ENCODE results near the gene LYST.
A peak's percentile ranks its signal among the peaks of the same experiment; 100 is the strongest.

Gene LYST

GRCh38 chr1:235876402-235876841 is 9.7 kb upstream of the LYST start:
- Histone ChIP-seq H3K9me3 (ENCODE audit: control insufficient read depth, insufficient read depth, low read length) (no peaks in the 10 kb centered on the region), H3K4me1 (ENCODE audit: insufficient read depth, low read length) (no peaks in the 10 kb centered on the region), H3K36me3 (ENCODE audit: insufficient read depth, low read length) (no peaks in the 10 kb centered on the region), H3K9ac (ENCODE audit: low read depth, low read length) (no peak overlapping the region)

GRCh38 chr1:235875036-235875597 is 8.4 kb upstream of the LYST start:
- no peaks in the 10 kb centered on the region for H3K4me1 ChIP-seq (ENCODE audit: insufficient read depth, low read length)
- H3K9ac ChIP-seq (ENCODE audit: low read depth, low read length): no peak overlapping the region
- H3K36me3 ChIP-seq (ENCODE audit: insufficient read depth, low read length): no peaks in the 10 kb centered on the region
- H3K9me3 ChIP-seq (ENCODE audit: control insufficient read depth, insufficient read depth, low read length): no peaks in the 10 kb centered on the region

- Histone ChIP-seq H3K4me1 (ENCODE audit: insufficient read depth, low read length) (no peaks in the 10 kb centered on the region), H3K36me3 (ENCODE audit: insufficient read depth, low read length) (no peaks in the 10 kb centered on the region), H3K9me3 (ENCODE audit: control insufficient read depth, insufficient read depth, low read length) (no peaks in the 10 kb centered on the region)
These were observed 7.6 kb upstream of the LYST start for GRCh38 chr1:235874261-235874660.

GRCh38 chr1:235873571-235873970 is 6.9 kb upstream of the LYST start:
- Histone ChIP-seq H3K9me3 (ENCODE audit: control insufficient read depth, insufficient read depth, low read length) (no peaks in the 10 kb centered on the region), H3K36me3 (ENCODE audit: insufficient read depth, low read length) (no peaks in the 10 kb centered on the region), H3K9ac (ENCODE audit: low read depth, low read length) (no peak overlapping the region), H3K4me1 (ENCODE audit: insufficient read depth, low read length) (no peaks in the 10 kb centered on the region)

More at GRCh38 chr1:235874261-235874660, 7.6 kb upstream of the LYST start:
- no peak overlapping the region for H3K9ac ChIP-seq (ENCODE audit: low read depth, low read length)

GRCh38 chr1:235873045-235873444 is 6.3 kb upstream of the LYST start:
- Histone ChIP-seq H3K36me3 (ENCODE audit: insufficient read depth, low read length) (no peaks in the 10 kb centered on the region), H3K9ac (ENCODE audit: low read depth, low read length) (no peak overlapping the region), H3K9me3 (ENCODE audit: control insufficient read depth, insufficient read depth, low read length) (no peaks in the 10 kb centered on the region), H3K4me1 (ENCODE audit: insufficient read depth, low read length) (no peaks in the 10 kb centered on the region)

- Histone ChIP-seq H3K36me3 (ENCODE audit: insufficient read depth, low read length) (no peaks in the 10 kb centered on the region), H3K9me3 (ENCODE audit: control insufficient read depth, insufficient read depth, low read length) (no peaks in the 10 kb centered on the region), H3K4me1 (ENCODE audit: insufficient read depth, low read length) (no peaks in the 10 kb centered on the region), H3K9ac (ENCODE audit: low read depth, low read length) (no peak overlapping the region)
These were observed 5.6 kb upstream of the LYST start for GRCh38 chr1:235872270-235872669.

GRCh38 chr1:235867903-235868469 is 1.3 kb upstream of the LYST start:
- Histone ChIP-seq H3K9ac (ENCODE audit: low read depth, low read length) (peak overlapping the region; percentile 97), H3K36me3 (ENCODE audit: insufficient read depth, low read length) (no peaks in the 10 kb centered on the region), H3K9me3 (ENCODE audit: control insufficient read depth, insufficient read depth, low read length) (no peaks in the 10 kb centered on the region), H3K4me1 (ENCODE audit: insufficient read depth, low read length) (no peaks in the 10 kb centered on the region; the same call in 1 of the 2 replicates)

- H3K36me3 ChIP-seq (ENCODE audit: insufficient read depth, low read length): no peaks in the 10 kb centered on the region
- H3K9ac ChIP-seq (ENCODE audit: low read depth, low read length): peak overlapping the region; percentile 97
- H3K4me1 ChIP-seq (ENCODE audit: insufficient read depth, low read length): no peaks in the 10 kb centered on the region; the same call in 1 of the 2 replicates
- H3K9me3 ChIP-seq (ENCODE audit: control insufficient read depth, insufficient read depth, low read length): no peaks in the 10 kb centered on the region
These were observed 473 bp upstream of the LYST start for GRCh38 chr1:235866913-235867845.

GRCh38 chr1:235865565-235866204 is 1.0 kb downstream of the LYST start:
- Histone ChIP-seq H3K9me3 (ENCODE audit: control insufficient read depth, insufficient read depth, low read length) (no peaks in the 10 kb centered on the region), H3K9ac (ENCODE audit: low read depth, low read length) (peak overlapping the region; percentile 97; the same call in 1 of the 2 replicates), H3K36me3 (ENCODE audit: insufficient read depth, low read length) (no peaks in the 10 kb centered on the region), H3K4me1 (ENCODE audit: insufficient read depth, low read length) (no peaks in the 10 kb centered on the region; the same call in 1 of the 2 replicates)

GRCh38 chr1:235864931-235865525 is 1.7 kb downstream of the LYST start:
- Histone ChIP-seq H3K4me1 (ENCODE audit: insufficient read depth, low read length) (no peaks in the 10 kb centered on the region; the same call in 1 of the 2 replicates), H3K36me3 (ENCODE audit: insufficient read depth, low read length) (no peaks in the 10 kb centered on the region), H3K9ac (ENCODE audit: low read depth, low read length) (no peak overlapping the region), H3K9me3 (ENCODE audit: control insufficient read depth, insufficient read depth, low read length) (no peaks in the 10 kb centered on the region)

- Histone ChIP-seq H3K36me3 (ENCODE audit: insufficient read depth, low read length) (no peaks in the 10 kb centered on the region), H3K9ac (ENCODE audit: low read depth, low read length) (no peak overlapping the region), H3K9me3 (ENCODE audit: control insufficient read depth, insufficient read depth, low read length) (no peaks in the 10 kb centered on the region), H3K4me1 (ENCODE audit: insufficient read depth, low read length) (no peaks in the 10 kb centered on the region; the same call in 1 of the 2 replicates)
These were observed 2.2 kb downstream of the LYST start for GRCh38 chr1:235864469-235864868.

- Histone ChIP-seq H3K9ac (ENCODE audit: low read depth, low read length) (no peak overlapping the region), H3K4me1 (ENCODE audit: insufficient read depth, low read length) (no peaks in the 10 kb centered on the region; the same call in 1 of the 2 replicates)
These were observed 3.0 kb downstream of the LYST start for GRCh38 chr1:235863699-235864093.

GRCh38 chr1:235861857-235862256 is 4.8 kb downstream of the LYST start:
- H3K9ac ChIP-seq (ENCODE audit: low read depth, low read length): no peak overlapping the region
- no peaks in the 10 kb centered on the region for H3K9me3 ChIP-seq (ENCODE audit: control insufficient read depth, insufficient read depth, low read length)
- no peaks in the 10 kb centered on the region for H3K36me3 ChIP-seq (ENCODE audit: insufficient read depth, low read length)
- no peaks in the 10 kb centered on the region; the same call in none of the 2 replicates for H3K4me1 ChIP-seq (ENCODE audit: insufficient read depth, low read length)

More at GRCh38 chr1:235863699-235864093, 3.0 kb downstream of the LYST start:
- Histone ChIP-seq H3K9me3 (ENCODE audit: control insufficient read depth, insufficient read depth, low read length) (no peaks in the 10 kb centered on the region), H3K36me3 (ENCODE audit: insufficient read depth, low read length) (no peaks in the 10 kb centered on the region)

- Histone ChIP-seq H3K36me3 (ENCODE audit: insufficient read depth, low read length) (no peaks in the 10 kb centered on the region), H3K4me1 (ENCODE audit: insufficient read depth, low read length) (no peaks in the 10 kb centered on the region; the same call in none of the 2 replicates), H3K9me3 (ENCODE audit: control insufficient read depth, insufficient read depth, low read length) (no peaks in the 10 kb centered on the region)
These were observed 5.9 kb downstream of the LYST start for GRCh38 chr1:235860829-235861228.

More at GRCh38 chr1:235860829-235861228, 5.9 kb downstream of the LYST start:
- no peak overlapping the region for H3K9ac ChIP-seq (ENCODE audit: low read depth, low read length)

Measured in ES-I3 (cell line).